GM12892 (cell line): ENCODE measurements around the gene MACROD1.

Experiments used
- POLR2A ChIP-seq: IDR thresholded peaks from 2 replicates; pipeline ENCODE4 v1.6.1; 2011; ENCODE audit warnings: low read depth, low read length, control low read depth
- POLR2AphosphoS5 ChIP-seq: IDR thresholded peaks from 2 replicates; pipeline ENCODE4 v1.6.1; 2011; ENCODE audit warnings: low read depth, low read length, control low read depth

GRCh38 chr11:64123679-64124078 is 42.2 kb downstream of the MACROD1 start:
- no peak for TF ChIP-seq POLR2AphosphoS5
- TF ChIP-seq POLR2A: no peak
